Astrocyte (in vitro differentiated cells and primary cell): Measurements from ENCODE around the gene LGALSL.

Experiments
- EZH2 ChIP-seq: IDR thresholded peaks from 2 replicates; pipeline ENCODE4 v1.6.1; 2012; ENCODE audit warnings: mild to moderate bottlenecking, low read length, inconsistent platforms; ENCODE audit not compliant: insufficient read depth
- TF ChIP-seq, protein P1 (sequence below): IDR thresholded peaks from 2 replicates; pipeline ENCODE4 v1.5.1; 2011; ENCODE audit warnings: low read depth, mild to moderate bottlenecking, inconsistent platforms, low read length, moderate library complexity; ENCODE audit not compliant: insufficient read depth

DNA sequence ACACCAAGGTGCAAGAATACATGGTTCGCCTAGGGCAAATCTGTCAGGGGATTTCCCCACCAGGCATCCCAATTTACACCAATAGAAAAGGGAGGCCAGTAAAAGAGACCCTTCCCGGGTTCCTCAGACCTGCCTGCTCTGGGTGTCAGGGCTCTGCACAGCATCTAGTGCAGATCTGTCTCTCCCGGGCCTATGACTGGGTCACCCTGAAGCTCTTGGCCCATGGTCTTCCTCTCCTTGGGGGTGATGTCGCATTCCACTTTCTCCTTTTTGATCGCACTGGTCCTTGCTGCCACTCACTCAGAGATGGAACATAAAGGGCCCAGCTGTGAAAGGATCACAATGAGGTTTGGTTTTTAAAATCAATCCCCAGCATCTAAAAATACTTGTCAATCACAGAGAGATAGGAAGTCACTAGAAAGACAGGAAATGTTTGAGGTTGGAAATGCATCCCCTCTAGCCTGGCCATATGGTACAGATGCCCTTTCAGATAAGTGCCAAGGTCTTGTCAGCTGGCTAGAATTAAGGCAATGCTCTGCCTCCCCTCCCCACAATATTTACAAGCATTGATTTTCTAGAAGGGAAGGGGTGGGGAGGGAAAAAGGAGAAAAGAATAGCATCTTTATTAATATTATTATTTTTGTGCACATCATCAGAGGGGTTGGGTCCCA lies 35.3 kb downstream of the LGALSL start:
- TF ChIP-seq, protein P1, sequence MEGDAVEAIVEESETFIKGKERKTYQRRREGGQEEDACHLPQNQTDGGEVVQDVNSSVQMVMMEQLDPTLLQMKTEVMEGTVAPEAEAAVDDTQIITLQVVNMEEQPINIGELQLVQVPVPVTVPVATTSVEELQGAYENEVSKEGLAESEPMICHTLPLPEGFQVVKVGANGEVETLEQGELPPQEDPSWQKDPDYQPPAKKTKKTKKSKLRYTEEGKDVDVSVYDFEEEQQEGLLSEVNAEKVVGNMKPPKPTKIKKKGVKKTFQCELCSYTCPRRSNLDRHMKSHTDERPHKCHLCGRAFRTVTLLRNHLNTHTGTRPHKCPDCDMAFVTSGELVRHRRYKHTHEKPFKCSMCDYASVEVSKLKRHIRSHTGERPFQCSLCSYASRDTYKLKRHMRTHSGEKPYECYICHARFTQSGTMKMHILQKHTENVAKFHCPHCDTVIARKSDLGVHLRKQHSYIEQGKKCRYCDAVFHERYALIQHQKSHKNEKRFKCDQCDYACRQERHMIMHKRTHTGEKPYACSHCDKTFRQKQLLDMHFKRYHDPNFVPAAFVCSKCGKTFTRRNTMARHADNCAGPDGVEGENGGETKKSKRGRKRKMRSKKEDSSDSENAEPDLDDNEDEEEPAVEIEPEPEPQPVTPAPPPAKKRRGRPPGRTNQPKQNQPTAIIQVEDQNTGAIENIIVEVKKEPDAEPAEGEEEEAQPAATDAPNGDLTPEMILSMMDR = no peak
- TF ChIP-seq EZH2 = no peak
